ENCODE results near the gene CCDC186. TPM values are rescaled to one million over a fixed set of nuclear protein-coding genes. Genes with fewer than 3 reads are reported as not detected.

Gene CCDC186
- total RNA-seq, 1 experiment from 2014 or later, result 17.1 TPM

GRCh38 chr10:114166494-114166893, 7.5 kb downstream of the CCDC186 start:
- ChIA-PET POLR2A (no interaction called here), CTCF (interaction anchor here (0.6 kb wide), 1 partner anchor 305 kb away, joined by 3 read pairs; no protein-coding TSS in a partner anchor), RAD21 (ENCODE audit: low non-redundant PET in 1 of 2, low total read pairs in 2 of 2, uncharacterized antibody in 2 of 2, unreplicated experiment in 2 of 2) (interaction anchor here in 1 of 2 experiments (0.6 kb wide), 1 partner anchor 1251 kb away, joined by 3 read pairs; no protein-coding TSS in a partner anchor)
- no TSS peak for BruUV-seq (replicated peaks)
- Histone ChIP-seq H2AFZ (ENCODE audit: low read depth, low read length, poor library complexity, severe bottlenecking) (no peak overlapping the region), H3K36me3 (ENCODE audit: control insufficient read depth in 1 of 2, insufficient read depth in 2 of 2, low read length in 2 of 2) (no peaks in the 10 kb centered on the region), H3K27me3 (ENCODE audit: insufficient read depth, low read length) (no peaks in the 10 kb centered on the region), H3K4me3 (replicated peaks in 1 of 2; ENCODE audit: low read depth in 1 of 2, low read length in 2 of 2) (no peak overlapping the region), H3K4me2 (ENCODE audit: low read length) (no peak overlapping the region), H3K9me3 (ENCODE audit: control insufficient read depth in 1 of 2, insufficient read depth in 1 of 2, low read depth in 1 of 2, low read length in 2 of 2) (peaks cover 3 to 11% of the 10 kb centered on the region in 2 experiments; a peak in 2 of 4 replicates), H3K79me2 (ENCODE audit: insufficient read depth, low read length) (peaks cover 30% of the 10 kb centered on the region), H4K20me1 (ENCODE audit: insufficient read depth) (no peaks in the 10 kb centered on the region), H3K9ac (ENCODE audit: low read length) (no peak overlapping the region), H3K9me2 (ENCODE audit: insufficient read depth) (no peaks in the 10 kb centered on the region), H3K4me1 (ENCODE audit: control insufficient read depth in 1 of 2, insufficient read depth in 2 of 2, low read length in 2 of 2) (peaks cover 0 to 5% of the 10 kb centered on the region in 2 experiments; a peak in 2 of 4 replicates), H3K27ac (ENCODE audit: low read depth, low read length) (no peak overlapping the region)
- TF ChIP-seq EZH2 (IDR thresholded peaks at IDR 0.05) (no peak), POLR2A (IDR thresholded peaks at IDR 0.05; ENCODE audit: borderline replicate concordance, extremely low read depth, insufficient read depth, insufficient read length) (no peak), POLR2AphosphoS5 (IDR thresholded peaks at IDR 0.05; ENCODE audit: low read depth, low read length) (no peak), CBX3 (IDR thresholded peaks at IDR 0.05; ENCODE audit: low read depth) (no peak), SP1 (IDR thresholded peaks at IDR 0.05; ENCODE audit: low read depth) (no peak)
- TF ChIP-seq, protein P1, sequence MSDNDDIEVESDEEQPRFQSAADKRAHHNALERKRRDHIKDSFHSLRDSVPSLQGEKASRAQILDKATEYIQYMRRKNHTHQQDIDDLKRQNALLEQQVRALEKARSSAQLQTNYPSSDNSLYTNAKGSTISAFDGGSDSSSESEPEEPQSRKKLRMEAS (IDR thresholded peaks at IDR 0.05), result no peak
- intact Hi-C loops (cut with micrococcal nuclease), result no loop called here
- ATAC-seq (no peak), DNase-seq (ENCODE audit: low read depth, low spot score) (no peak)

DNA sequence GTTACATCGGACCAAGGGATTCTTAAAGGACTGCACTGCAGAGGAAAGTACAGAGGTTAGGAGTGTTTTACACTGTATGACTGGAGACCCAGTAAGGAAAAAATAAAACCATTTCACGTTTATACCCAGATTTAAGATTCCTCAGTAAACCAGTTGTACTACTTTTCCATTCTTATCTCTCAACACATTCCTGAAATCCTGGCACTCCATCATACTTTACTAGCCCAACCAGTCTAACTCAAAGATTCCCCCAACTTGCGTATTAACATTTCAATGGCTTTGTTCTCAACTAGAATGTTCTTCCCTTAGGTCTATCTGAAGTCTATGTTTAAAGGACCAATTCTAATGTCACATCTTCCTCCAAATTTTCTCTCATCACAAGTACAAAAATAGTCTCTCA, 8.0 kb downstream of the CCDC186 start:
- H3K9me2 ChIP-seq (ENCODE audit: insufficient read depth), result no peaks in the 10 kb centered on the region
- no peaks in the 10 kb centered on the region for H4K20me1 ChIP-seq (ENCODE audit: insufficient read depth)
- peaks cover 3 to 11% of the 10 kb centered on the region in 2 experiments; a peak in 2 of 4 replicates for H3K9me3 ChIP-seq (ENCODE audit: control insufficient read depth in 1 of 2, insufficient read depth in 1 of 2, low read depth in 1 of 2, low read length in 2 of 2)
- intact Hi-C loops (cut with micrococcal nuclease), result no loop called here
- CTCF ChIA-PET, result no interaction called here
- TF ChIP-seq REST (IDR thresholded peaks at IDR 0.05; ENCODE audit: low read depth) (no peak), SP1 (IDR thresholded peaks at IDR 0.05; ENCODE audit: low read depth) (no peak), CTCF (IDR thresholded peaks at IDR 0.05 in 2 of 3, conservative IDR thresholded peaks at IDR 0.05 in 1 of 3; ENCODE audit: borderline replicate concordance in 1 of 3, insufficient read depth in 1 of 3, low read depth in 2 of 3, low read length in 2 of 3) (no peak)
- RAD21 ChIA-PET (ENCODE audit: low non-redundant PET in 1 of 2, low total read pairs in 2 of 2, uncharacterized antibody in 2 of 2, unreplicated experiment in 2 of 2), result no interaction called here
- H2AFZ ChIP-seq (ENCODE audit: low read depth, low read length, poor library complexity, severe bottlenecking), result no peak overlapping the region
- POLR2A ChIA-PET, result no interaction called here
- no peak for DNase-seq (ENCODE audit: low read depth, low spot score)
- BruUV-seq (replicated peaks), result no TSS peak
- H3K4me3 ChIP-seq (replicated peaks in 1 of 2; ENCODE audit: low read depth in 1 of 2, low read length in 2 of 2), result no peak overlapping the region
- H3K9ac ChIP-seq (ENCODE audit: low read length), result no peak overlapping the region
- H3K36me3 ChIP-seq (ENCODE audit: control insufficient read depth in 1 of 2, insufficient read depth in 2 of 2, low read length in 2 of 2), result no peaks in the 10 kb centered on the region
- H3K79me2 ChIP-seq (ENCODE audit: insufficient read depth, low read length), result peaks cover 29% of the 10 kb centered on the region
- no peak for ATAC-seq
- H3K27me3 ChIP-seq (ENCODE audit: insufficient read depth, low read length), result no peaks in the 10 kb centered on the region
- H3K27ac ChIP-seq (ENCODE audit: low read depth, low read length), result no peak overlapping the region
- H3K4me1 ChIP-seq (ENCODE audit: control insufficient read depth in 1 of 2, insufficient read depth in 2 of 2, low read length in 2 of 2), result peaks cover 0 to 5% of the 10 kb centered on the region in 2 experiments; a peak in 2 of 4 replicates
- H3K4me2 ChIP-seq (ENCODE audit: low read length), result no peak overlapping the region
